GM18502 (cell line): ENCODE measurements around the gene MCHR1.

ENCODE experiments used
- ATAC-seq: cut with Tn5 transposase; IDR thresholded peaks from one replicate; pipeline ENCODE4 v1.9.1; 2021; ENCODE audit warnings: mild to moderate bottlenecking; ENCODE audit not compliant: unreplicated experiment, poor library complexity

Gene MCHR1

GRCh38 chr22:40720538-40721256 is 41.4 kb downstream of the MCHR1 start:
- no peak for ATAC-seq

- ATAC-seq: no peak
Observed at GRCh38 chr22:40721266-40721665, 42.0 kb downstream of the MCHR1 start.

GRCh38 chr22:40723396-40723933 is 44.2 kb downstream of the MCHR1 start:
- ATAC-seq: no peak

GRCh38 chr22:40726514-40726913 is 47.2 kb downstream of the MCHR1 start:
- ATAC-seq: no peak

GRCh38 chr22:40727070-40727963 is 48.0 kb downstream of the MCHR1 start:
- no peak for ATAC-seq

GRCh38 chr22:40727964-40728615 is 48.8 kb downstream of the MCHR1 start:
- ATAC-seq: no peak

GRCh38 chr22:40728731-40729189 is 49.5 kb downstream of the MCHR1 start:
- ATAC-seq: no peak

GRCh38 chr22:40729284-40729683 is 50.0 kb downstream of the MCHR1 start:
- ATAC-seq: no peak
